DMS114 treated with DMSO at 0.1 percent for 48 hours (cell line): Measurements from ENCODE around the gene ARHGAP31.
"Not testable (repeated sequence)": the region's sequence is repeated elsewhere in the genome, so short reads cannot be mapped to it uniquely, and the experiment has no call there.

ENCODE experiments used
- DNase-seq: peaks from one replicate; lab custom pipeline; 2025; ENCODE audit not compliant: unreplicated experiment; lab: John Stamatoyannopoulos, UW

The ARHGAP31 gene

DNA sequence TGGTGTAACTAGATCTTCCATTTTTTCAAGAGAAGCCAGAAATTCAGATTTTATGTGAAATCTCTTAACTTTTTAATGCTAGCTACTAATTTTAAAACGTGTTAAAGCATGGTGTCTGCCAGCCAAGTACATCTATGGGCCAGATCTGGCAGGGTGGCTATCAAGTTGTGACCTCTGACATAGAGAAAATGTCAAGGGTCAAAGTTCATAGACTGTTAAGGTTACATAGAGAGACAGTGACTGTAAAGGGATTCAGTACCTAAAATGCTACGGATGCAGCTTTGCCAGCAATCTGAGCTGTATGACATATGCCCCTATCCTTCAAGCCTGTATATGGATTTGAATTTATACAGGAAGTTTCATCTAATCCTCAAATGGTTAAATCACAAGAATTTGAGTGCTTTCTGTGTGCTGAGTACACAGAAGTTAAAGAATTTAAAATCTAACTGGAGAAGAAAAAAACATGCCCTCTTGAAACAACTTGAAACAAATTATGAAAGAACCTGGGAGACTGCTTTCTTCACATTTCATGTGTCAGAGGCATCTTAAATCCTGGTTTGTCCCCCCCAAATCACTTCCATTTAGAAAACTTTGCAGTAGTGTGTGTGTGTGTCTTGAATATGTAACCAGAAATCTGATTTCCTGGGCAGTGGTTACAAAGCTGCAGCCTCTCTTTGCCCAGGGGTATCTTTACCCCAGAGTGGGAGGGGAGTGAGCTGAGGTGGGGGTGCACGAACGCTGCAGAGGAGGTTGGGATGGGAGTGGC, 895 bp upstream of the ARHGAP31 start:
- DNase-seq: no peak

DNA sequence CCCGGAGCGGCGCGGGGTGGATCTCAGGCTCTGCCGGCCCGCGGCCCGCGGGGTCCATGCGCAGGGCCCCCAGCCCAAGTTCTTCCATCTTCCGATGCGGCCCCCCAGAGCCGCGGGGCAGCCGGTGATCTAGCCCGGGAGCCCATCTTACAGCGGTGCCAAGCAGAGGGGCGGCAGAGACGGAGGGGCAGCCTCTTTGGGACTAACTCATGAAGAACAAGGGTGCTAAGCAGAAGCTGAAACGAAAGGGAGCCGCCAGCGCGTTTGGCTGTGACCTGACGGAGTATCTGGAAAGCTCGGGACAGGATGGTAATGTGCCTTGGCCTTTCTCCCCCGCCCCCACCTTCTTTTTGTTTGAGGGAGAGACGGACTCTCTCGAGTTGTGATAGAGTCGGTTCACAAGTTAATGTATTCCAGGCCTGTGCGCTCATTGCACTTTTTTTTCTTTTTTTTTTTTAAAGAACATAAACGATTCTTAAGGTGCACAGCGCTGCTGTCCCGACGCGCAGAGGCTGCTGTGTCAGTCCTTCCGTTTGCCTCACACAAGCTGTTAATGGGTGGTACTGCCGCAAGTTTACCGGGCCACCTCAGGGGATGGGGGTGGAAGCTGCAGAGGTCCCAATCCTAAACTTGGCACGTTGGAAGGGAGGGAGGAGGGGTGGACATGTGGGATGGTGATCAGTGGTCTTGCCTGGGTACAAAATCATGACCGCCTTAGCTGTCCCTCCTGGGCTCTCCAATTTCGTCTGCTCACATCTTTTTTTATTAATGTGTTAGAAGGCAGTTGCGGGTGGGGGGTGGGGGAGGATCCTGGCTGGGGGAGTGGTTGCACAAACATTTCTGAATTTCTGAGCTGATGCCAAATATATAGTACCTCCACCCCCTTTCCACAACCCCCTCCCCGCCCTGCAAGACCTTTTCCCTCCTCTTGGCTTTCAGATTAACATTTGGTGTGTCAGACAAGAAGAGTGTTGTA, 801 bp downstream of the ARHGAP31 start:
- no peak for DNase-seq

DNA sequence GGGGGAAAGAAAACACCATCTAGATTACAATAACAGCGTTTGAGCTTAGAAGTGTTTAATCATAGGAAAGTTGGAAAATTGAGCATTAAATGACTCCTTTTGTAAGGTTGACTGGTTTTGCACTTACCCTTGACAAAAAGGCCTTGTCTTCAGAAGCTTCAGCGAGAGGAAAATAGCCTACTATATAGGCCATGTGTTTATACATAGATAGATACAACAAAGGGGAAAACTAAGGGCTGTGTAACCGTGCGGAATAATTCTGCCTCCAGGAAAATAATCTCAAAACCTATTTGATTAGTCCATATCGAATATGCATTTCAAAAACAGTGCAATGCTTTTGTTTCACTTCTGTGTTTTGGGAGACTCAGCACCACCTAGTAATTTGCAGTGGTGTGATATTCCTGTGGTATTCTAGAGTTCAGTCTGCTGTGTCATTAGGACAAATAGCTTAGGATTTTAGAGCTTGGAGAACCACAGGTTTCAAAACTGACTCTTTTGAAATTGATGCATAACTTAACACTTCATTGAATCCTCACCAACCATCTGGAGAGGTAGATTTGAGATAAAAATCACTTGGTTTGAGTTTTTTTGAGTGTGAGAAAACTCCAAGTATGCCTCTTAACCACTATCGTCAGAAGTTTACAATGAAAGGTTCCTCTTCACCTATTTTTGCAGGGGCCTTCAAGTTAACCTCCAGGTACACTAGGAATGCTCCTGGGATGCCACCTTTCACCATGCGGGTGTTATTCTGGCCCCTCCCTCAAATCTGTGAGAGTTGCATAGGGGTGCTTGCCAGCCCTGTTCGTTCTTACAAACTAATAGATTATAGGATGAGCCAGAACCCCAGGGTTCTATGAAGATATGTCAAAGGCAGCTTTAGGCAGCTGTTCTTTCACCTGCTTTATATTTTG, 1.9 kb downstream of the ARHGAP31 start:
- DNase-seq: no peak

DNA sequence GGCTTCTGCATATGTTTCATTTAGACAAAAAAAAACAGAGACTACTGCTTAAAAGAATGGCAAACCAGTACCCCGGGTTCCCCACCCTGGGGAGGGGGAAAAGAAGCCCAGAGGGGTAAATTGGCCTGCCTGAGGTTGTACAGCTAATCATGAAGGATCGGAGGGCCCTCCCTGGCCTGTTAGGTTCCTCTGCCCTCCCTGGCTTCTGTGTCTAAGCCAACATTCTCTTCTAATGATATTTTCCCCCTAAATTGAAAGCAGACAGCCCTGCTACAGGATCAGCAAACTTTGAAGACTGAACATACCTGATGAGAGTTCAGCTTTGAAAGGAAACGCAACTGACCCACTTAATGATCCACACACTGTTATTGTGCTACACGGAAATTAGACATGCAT, 2.5 kb downstream of the ARHGAP31 start:
- no peak for DNase-seq

DNA sequence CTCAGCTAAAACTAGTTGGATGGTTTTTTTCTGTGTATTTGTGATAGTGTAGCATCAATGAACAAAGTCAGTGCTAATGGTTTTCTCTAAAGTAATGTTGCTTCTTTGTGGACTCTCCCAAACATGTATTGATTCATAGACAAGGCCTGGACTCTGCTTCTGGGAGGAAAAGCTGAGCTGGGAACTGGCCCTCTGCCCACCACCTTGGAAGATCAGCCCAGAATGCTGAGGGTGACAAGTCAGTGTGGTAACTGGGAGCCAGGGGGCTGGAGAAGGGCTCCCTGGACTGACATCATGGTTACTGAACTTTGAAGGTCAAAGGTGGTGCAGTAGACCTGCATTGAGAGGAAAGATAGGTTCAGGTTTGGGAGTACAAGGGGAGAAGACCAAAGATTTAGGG, 3.0 kb downstream of the ARHGAP31 start:
- no peak for DNase-seq

DNA sequence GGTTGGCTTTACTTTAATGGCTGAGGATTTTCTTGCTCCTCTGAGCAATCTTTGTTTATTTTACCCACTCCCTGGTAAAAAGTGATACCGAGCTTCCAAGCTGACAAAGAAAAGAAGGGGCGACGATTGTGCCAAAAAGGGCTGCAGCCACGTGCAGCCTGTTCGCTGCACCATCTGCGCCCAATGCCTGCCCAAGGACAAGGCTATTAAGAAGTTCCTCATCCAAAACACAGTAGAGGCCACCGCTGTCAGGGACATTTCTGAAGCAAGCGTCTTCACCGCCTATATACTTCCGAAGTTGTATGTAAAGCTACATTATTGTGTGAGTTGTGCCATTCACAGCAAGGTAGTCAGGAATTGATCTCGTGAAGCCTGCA, 4.4 kb downstream of the ARHGAP31 start:
- DNase-seq: no peak

DNA sequence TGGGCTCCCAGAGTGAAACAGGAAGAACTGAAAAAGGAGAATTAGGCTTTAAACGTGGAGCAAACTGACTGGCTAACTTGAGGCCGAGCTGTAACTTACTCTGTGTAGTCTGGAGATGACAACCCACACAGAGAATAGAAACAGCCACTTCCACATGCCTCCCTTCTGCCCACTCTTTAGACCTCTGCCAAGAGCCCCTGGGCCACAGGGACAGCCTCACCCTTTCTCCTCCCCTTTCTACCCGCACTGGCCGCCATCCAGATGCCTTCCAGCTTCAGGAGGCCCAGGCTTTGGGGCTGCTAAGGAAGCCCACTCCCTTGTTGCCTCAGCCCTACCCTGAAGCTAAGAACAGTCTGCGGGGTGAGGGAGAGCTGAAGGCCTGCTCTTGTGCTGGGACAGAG, 6.8 kb downstream of the ARHGAP31 start:
- no peak for DNase-seq

DNA sequence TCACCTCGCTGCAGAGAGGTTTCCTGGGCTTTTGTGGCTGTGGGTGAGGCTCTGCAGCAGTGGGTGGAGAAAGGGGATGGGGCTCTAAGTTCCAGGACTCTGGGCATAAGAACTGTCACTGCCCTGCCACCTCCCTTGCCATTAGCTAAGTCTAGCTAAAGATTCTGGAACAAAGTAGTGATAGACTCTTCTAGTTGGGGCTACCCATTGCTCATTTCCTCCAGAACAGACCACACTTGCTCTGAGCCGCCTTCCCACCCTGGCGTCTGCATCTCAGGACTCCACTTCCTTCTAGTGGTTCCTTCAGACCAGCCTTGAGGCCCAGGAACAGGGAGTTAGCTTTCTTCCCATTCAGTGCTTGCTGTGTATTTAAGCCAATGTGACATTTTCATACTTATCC, 7.5 kb downstream of the ARHGAP31 start:
- no peak for DNase-seq

DNA sequence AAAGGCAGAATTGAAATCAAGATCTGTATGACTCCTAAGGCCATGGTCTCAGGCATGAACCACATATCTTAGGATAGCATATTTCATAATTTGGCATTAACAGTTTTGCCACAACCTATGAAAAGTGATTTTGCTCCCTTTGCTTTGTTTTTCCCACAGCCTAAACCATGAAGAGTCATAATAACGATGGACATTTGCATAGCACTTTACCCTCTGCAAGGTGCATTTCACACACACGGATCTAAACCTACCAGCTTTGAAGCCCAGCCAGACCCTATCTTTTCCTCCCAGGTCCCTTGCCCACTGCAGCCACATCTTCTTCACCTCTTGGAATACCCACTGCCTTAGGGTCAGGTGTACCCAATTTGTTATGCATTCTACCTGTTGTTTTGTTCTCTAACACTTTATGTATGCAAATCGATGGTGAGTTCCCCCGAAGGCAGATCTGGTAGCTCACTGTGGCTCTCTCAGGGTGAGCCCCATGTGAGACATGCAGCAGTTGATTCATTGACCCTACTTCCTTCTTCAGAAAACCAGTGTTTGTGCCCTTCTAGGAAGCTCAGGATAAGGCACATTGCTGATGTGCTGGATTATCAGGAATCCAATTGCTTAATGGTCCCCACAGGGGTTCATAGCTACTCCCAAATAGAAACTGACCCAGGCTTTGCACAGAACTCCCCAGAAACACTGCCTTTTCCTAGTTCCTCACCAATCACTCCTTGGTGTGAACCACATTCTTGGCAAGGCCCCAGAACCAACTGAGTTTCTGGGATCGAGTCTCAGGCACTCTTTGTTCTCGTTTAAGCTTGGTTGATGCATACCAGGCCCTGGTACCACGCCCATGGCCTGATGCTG, 8.7 kb downstream of the ARHGAP31 start:
- no peak for DNase-seq

DNA sequence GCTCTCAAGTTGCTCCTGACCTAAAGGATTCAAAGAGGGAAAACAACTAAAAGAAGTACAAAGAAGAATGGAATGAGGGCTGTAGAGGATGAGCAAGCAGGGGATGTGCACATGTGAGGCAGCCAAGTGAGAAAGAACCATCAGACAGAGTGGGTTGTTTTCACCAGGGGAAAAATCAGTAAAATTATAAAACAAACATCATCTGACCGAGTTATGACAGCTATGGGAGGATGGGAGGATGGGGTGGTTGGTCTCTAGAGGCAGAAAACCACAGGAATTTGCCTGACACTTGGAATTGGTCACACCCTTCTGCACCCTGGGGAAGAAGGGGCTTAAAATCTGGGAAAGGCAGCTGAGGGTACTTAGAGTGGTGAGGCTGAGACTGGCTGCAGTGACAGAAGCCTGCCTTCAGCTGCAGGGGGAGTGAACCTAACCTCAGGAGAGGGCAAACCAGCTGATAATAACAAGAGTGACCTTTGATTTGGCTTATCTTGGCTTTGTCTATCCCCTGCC, 10.1 kb downstream of the ARHGAP31 start:
- no peak for DNase-seq

DNA sequence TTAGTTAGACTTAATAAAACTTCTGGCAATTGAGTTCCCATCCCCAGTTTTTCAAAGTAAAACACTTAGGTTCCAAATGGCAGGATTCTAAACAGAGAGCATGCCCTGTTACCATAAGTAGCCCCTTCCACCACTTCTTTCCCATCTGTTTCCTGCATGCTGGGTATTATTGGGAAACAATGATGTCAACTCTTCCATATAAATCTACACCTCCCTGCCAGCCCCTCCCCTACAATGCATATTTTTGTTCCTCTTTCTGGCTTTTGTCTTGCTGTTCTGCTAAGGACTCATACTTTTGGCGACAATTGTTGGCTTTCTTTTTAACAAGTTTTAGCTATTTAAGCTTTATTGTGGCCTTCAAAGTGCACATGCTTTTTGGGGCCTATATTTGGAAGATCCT, 11.1 kb downstream of the ARHGAP31 start:
- no peak for DNase-seq

DNA sequence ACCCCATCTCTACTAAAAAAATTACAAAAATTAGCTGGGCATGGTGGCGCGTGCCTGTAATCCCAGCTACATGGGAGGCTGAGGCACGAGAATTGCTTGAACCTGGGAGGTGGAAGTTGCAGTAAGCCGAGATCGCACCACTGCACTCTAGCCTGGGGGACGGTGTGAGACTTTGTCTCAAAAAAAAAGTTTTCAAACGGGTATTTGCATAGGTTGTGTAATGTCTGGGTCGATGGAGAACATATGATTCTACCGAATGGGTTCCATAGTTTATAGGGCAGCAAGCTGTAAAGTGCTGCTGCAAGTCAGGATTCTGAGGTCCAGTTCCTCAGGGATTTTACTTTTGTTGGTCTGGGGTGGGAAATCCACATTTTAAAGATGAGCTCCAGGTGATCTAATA, 12.2 kb downstream of the ARHGAP31 start:
- not testable (repeated sequence) for DNase-seq

DNA sequence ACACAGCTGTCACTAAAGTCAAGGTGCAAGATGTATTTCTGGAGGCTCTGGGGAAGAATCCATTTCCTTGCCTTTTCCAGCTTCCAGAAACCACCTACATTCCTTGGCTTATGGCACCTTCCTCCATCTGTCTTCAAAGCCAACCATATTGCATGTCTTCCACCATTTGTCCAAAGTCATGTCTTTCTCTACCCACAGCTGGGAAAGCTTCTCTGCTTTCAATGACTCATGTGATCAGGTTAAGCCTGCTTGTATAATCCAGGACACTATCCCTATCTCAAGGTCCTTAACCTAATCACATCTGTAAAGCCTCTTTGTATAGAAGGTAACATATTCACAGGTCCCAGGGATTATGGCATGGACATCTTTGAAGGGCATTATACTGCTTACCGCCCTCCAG, 14.2 kb downstream of the ARHGAP31 start:
- no peak for DNase-seq

DNA sequence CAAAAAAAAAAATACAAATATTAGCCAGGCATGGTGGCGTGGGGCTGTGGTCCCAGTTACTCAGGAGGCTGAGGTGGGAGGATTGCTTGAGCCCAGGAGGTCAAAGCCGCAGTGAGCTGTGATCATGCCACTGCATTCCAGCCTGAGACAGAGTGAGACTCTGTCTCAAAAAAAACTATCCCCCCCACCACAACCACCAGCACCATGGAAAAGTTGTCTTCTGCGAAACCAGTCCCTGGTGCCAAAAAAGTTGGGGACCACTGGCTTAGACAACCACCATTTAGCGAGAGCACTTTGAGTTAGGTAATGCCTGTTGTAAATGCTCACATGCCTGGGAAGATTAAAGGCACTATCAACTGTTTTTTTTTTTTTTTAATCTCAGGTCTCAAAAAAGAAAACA, 15.4 kb downstream of the ARHGAP31 start:
- no peak for DNase-seq

DNA sequence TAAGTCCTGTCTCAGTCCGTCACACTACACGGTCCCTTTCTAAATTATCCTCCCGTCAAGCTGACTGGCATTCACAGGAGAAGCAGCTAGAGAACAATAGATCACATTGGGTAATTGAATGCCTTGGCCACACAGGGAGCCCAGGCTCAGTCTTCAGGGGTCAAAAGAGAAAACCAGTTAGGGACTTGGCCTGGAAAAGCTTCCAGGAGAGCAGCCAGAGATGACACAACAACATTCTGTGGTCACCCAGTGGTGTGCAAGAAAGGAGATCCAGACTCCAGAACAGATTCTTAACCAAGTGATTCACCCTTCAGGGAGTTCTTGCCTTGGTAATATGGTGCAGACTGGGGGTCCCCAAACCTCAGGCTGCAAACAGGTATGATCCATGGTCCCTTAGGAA, 15.9 kb downstream of the ARHGAP31 start:
- DNase-seq: no peak

DNA sequence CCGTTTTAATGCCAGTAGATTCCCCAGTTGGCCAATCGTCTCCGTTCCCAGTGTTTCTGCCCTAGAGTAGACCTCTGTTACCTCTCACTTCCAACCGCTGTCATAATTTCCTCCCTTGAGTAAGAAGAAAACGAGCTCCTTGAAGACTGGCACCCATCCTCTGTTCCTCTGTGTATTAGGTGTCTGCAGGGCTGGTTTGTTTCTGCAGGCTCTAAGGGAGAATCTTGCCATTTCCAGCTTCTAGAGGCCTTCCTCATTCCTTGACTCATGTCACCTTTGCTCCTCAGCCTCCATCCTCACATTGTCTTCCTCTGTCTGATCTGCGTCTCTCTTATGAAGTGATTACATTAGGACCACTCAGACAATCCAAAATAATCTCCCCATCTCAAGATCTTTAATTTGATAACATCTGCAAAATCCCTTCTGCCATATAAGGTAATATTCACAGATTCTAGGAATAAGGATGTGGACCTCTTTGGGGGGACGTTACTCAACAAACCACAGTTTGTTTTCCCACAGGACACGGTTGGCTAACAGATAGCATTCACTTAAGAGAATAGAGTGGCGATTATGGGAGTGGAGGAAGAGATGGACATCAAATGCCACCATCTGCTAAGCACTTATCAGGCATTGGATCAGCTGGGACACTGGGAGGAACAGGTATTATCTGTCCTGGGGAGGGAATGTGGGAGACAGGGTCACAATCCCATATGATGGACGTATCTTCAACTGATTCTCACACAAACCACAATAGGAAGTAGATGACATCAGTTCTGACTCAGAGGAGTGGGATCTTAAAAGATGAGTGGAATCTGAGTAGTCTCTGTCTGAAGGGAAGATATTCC, 17.1 kb downstream of the ARHGAP31 start:
- DNase-seq: no peak

DNA sequence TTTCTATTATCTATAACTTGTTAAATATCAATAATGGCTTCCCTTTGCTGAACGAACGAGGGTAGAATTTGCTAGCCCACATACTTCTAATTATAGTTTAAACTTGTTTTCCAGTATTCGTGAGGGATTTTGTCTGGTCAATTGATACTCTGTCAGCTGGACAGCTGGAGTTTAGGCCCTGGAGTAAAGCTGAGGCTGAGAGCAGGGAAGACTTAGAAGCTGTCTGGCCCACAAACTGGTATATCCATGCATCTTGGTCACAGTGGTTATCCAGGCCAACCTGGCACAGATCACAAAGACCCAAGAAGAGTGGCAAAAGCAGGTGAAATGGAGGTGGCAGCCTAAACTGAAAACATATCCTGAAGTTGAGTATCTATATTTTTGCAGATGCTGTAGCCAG, 19.3 kb downstream of the ARHGAP31 start:
- no peak for DNase-seq

DNA sequence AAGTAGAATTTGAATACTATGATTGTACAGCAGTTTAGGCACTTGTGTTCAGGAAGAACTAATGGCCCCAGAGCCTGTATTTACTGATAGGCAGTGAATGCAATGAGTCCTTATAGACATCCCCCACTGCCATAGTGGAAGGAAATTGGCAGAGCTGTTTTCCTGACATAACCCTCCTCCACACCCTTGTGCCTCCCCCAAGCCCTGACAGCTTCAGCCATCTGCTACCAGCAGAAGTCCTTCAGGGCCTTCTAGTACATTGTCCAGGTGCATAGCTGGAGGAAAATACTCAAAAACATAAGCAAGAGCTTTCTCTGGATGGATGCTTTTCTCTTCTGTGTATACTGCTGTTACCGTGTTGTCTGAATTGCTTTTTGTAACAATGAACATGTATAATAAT, 20.6 kb downstream of the ARHGAP31 start:
- no peak for DNase-seq

DNA sequence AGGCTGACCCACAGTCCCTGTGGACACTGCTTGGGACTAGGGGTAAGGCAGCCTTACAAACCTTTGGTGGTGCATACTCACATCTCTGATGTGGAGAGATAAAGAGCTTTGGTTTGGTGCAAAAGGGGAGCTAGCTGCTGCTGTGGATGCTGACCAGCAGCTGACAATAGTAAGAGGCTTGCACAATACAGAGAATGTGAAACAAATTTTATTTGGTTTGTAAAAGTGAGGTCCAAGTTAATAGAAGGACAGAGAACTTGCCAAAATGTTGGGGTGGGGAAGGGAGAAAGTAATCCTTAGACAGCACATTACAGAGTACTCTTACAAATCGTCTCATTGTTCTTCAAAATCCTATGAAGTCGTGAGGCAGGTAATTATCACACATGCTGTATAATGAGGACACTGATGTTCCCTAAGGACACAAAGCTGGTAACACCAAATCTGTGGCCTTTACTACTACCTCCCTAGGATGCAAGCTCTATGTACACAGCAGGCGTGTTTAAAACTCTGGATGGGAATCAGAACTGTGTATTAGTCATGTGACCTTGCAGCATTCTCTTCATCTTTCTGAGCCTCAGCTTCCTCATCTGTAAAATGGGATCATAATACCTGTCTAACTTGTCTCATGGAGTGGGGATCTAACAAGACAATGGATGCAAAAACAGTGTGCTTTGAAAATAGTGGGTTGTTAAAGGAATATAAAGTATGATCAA, 21.6 kb downstream of the ARHGAP31 start:
- DNase-seq: no peak
